Measurements from ENCODE around the gene PCGF1. TPM values are rescaled to one million over a fixed set of nuclear protein-coding genes. Genes with fewer than 3 reads are reported as not detected.
A peak's percentile ranks its signal among the peaks of the same experiment; 100 is the strongest.

PCGF1 gene
- total RNA-seq, 2 experiments from 2014 or later = 11.6 to 13.8 TPM

- Histone ChIP-seq H3K27me3 (ENCODE audit: control insufficient read depth in 1 of 2, insufficient read depth in 2 of 2, low read length in 2 of 2) (peaks cover 8 to 13% of the 10 kb centered on the region in 2 experiments), H3K9me3 (ENCODE audit: control insufficient read depth in 1 of 2, insufficient read depth in 1 of 2, low read length in 2 of 2) (peaks cover 0 to 10% of the 10 kb centered on the region in 2 experiments), H3K4me3 (ENCODE audit: low read length) (peak within 1 kb of the TSS; percentile 80), H3K36me3 (ENCODE audit: insufficient read depth, low read length) (peaks cover 12% of the 10 kb centered on the region), H3K4me1 (ENCODE audit: insufficient read depth, low read length) (peaks cover 35% of the 10 kb centered on the region), H3K27ac (ENCODE audit: low read depth in 1 of 2, low read length in 2 of 2) (peak within 1 kb of the TSS; percentile 51 to 75)
- Mint-ChIP-seq H3K27ac (peak within 1 kb of the TSS; percentile 84), H3K4me3 (peak within 1 kb of the TSS; percentile 94), H3K27me3 (peaks cover 26% of the 10 kb centered on the region), H3K36me3 (ENCODE audit: low read depth) (peaks cover 14% of the 10 kb centered on the region), H3K4me1 (ENCODE audit: low read depth) (peaks cover 12% of the 10 kb centered on the region), H3K9me3 (no peaks in the 10 kb centered on the region)
- ChIA-PET CTCF (no interaction called here), POLR2A (interaction anchor here (1.3 kb wide), 1 partner anchor 96 kb away, joined by 3 read pairs; the partner anchor contains the start of gene WBP1)
- TF ChIP-seq CTCF (IDR thresholded peaks at IDR 0.05) = no peak
- intact Hi-C loops (cut with DNase I, micrococcal nuclease) = loop anchor here (1.0 to 10.0 kb wide), 3 partner anchors 24 to 101 kb away; partner anchors contain the start of genes AUP1 (in 1 of the 2), HTRA2 (in 1 of the 2) and SEMA4F (in 1 of the 2)
- peak; percentile 82 for ATAC-seq (ENCODE audit: poor library complexity)
- DNase-seq = peak; percentile 58 to 89 (median 78)
These were observed 46.7 kb upstream of the PCGF1 start, which contains the start of the genes DOK1 and LOXL3 for GRCh38 chr2:74553892-74554819. TSS of gene DOK1 (plus strand) at chr2:74554720. CDS start at chr2:74554755, 35 bp downstream. TSS of gene LOXL3 (minus strand) at chr2:74553942. CDS start at chr2:74552634, 1,308 bp downstream.

- POLR2A ChIA-PET = interaction anchor here (1.3 kb wide), 1 partner anchor 95 kb away, joined by 3 read pairs; the partner anchor contains the start of gene WBP1
- Mint-ChIP-seq H3K4me1 (ENCODE audit: low read depth) (peaks cover 15% of the 10 kb centered on the region), H3K27me3 (peaks cover 32% of the 10 kb centered on the region), H3K4me3 (peak overlapping the region; percentile 91), H3K36me3 (ENCODE audit: low read depth) (peaks cover 14% of the 10 kb centered on the region), H3K27ac (peak overlapping the region; percentile 80), H3K9me3 (no peaks in the 10 kb centered on the region)
- H3K27ac ChIP-seq (ENCODE audit: low read depth in 1 of 2, low read length in 2 of 2) = no peak overlapping the region
- H3K9me3 ChIP-seq (ENCODE audit: control insufficient read depth in 1 of 2, insufficient read depth in 1 of 2, low read length in 2 of 2) = peaks cover 0 to 12% of the 10 kb centered on the region in 2 experiments
- ATAC-seq (ENCODE audit: poor library complexity) (no peak), DNase-seq (peak in 1 of 14 experiments; percentile 39)
- H3K27me3 ChIP-seq (ENCODE audit: control insufficient read depth in 1 of 2, insufficient read depth in 2 of 2, low read length in 2 of 2) = peaks cover 17 to 20% of the 10 kb centered on the region in 2 experiments
- peaks cover 12% of the 10 kb centered on the region for H3K36me3 ChIP-seq (ENCODE audit: insufficient read depth, low read length)
- no peak overlapping the region for H3K4me3 ChIP-seq (ENCODE audit: low read length)
- CTCF ChIA-PET = no interaction called here
- intact Hi-C loops (cut with DNase I, micrococcal nuclease) = loop anchor here in 1 of 2 experiments (10.0 kb wide), 1 partner anchor 102 kb away; the partner anchor contains the start of gene SEMA4F
- no peak for TF ChIP-seq CTCF (IDR thresholded peaks at IDR 0.05)
- peaks cover 44% of the 10 kb centered on the region for H3K4me1 ChIP-seq (ENCODE audit: insufficient read depth, low read length)
These were observed 45.7 kb upstream of the PCGF1 start for GRCh38 chr2:74552914-74553811.

All from CD4-positive, alpha-beta T cell (primary cell).